GM19239 (cell line): ENCODE data around the gene PRKCG.
"Not testable (repeated sequence)": the region's sequence is repeated elsewhere in the genome, so short reads cannot be mapped to it uniquely, and the experiment has no call there.

Experiments used
- DNase-seq: peaks from one replicate; pipeline ENCODE4 v3.0.0; 2011; ENCODE audit warnings: low spot score; ENCODE audit not compliant: insufficient read length
- FAIRE-seq: peaks from 2 replicates; lab custom pipeline; 2011; peaks lifted over from hg19 to GRCh38; lab: Jason Lieb, UNC

The PRKCG gene

DNA sequence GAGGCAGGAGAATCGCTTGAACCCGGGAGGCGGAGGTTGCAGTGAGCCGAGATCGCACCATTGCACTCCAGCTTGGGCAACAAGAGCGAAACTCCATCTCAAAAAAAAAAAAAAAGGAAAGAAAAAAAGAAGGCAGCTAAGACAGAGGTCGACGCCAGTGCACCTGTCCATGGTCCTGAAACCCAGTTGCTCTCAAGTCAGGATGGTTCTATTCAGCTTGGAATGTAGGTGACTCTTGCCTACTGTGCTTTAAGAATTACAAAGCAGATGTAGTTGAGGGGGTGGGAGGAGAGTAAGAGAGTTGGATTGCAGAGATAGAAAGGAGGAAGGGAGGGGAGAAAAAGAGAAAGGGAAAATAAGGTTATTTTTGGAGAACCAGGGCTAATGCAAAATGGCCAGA is 45.7 kb downstream of the PRKCG start:
- no peak for FAIRE-seq

DNA sequence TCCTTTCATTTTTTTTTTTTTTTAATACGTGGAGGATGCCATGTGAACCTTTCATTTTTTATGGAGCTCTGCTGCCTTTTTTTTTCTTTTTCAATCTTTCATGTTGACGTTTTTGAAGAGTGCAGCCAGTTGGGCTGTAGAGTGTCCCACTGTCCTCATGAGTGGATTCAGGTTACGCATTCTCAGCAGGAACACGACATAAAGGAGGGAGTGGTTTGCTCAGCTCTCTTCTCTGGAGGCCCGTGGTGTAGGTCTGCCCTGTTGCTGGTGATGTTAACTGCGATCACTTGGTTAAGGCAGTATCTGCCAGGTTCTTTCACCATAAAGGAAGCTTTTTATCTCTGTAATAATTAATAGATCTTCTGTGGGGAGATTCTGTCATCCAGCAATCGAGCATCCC is 54.0 kb downstream of the PRKCG start:
- FAIRE-seq, result no peak
- no peak for DNase-seq

More for the DNA sequence above, 45.7 kb downstream of the PRKCG start:
- no peak for DNase-seq

DNA sequence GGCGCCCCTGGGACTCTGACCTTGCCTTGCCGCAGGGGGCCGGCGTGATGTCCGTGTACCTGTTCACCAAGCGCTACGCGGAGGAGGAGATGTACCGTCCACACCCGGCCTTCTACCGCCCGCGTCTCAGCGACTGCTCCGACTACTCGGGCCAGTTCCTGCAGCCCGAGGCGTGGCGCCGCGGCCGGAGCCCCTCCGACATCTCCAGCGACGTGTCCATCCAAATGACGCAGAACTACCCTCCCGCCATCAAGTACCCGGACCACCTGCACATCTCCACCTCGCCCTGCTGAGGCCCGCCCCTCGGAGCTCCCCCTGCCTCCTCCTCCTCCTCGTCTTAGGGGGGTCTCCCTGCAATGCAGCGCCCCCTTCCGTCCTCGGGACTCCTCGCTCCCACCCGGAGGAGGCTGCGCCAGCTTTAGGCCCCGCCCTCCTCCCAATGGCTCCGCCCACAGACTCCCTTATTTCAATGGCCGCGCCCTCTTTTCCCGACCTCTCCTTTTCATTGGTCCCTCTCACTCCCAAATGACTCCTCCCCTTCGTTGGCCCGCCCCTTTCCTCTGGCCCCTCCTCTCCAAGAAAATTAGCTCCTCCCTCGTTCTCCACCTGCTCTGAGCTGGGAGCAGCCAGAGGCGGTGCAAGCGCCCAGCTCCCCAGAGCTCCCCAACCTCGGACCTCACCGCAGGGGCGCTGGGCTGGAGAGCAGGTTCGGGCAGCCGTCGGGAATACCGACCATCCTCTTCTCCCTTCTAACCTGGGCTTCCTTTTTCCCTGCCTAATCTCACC is 60.2 kb downstream of the PRKCG start:
- FAIRE-seq, result no peak
- DNase-seq, result no peak

DNA sequence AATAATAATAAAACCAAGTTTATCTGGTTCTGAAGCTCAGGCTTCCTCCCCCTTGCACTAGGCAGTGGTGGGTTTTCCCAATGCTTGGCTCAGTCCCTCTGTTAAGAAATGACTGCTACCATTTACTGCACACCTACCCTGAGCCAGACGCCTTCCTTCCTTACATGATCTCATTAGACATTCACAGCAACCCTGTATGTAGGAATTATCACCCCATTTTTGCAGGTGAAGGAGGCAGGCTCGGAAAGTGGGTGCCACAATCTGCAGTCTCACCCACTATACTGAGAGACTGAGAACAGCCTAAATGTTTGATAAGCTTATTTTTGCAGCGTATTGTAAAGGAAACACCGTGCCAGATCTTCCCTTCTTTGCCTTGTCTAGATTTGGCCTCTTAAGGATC is 62.4 kb downstream of the PRKCG start:
- FAIRE-seq (no peak), DNase-seq (no peak)

DNA sequence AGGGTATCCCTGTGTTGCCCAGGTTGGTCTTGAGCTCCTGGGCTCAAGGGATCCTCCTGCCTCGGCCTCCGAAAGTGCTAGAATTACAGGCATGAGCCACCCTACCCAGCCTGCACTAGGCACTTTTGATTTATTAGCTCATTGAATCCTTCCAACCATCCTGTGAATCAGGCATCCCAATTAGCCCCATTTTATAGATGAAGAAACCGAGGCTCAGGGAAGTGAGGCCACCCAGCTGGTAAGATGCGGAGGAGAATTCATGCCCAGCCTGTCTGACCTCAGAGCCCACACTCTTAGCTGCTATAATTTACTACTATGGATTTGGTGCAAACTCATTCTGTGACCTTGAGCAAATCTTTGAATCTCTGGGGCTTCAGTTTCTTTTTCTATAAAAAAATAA is 62.9 kb downstream of the PRKCG start:
- DNase-seq, result no peak
- FAIRE-seq, result no peak

DNA sequence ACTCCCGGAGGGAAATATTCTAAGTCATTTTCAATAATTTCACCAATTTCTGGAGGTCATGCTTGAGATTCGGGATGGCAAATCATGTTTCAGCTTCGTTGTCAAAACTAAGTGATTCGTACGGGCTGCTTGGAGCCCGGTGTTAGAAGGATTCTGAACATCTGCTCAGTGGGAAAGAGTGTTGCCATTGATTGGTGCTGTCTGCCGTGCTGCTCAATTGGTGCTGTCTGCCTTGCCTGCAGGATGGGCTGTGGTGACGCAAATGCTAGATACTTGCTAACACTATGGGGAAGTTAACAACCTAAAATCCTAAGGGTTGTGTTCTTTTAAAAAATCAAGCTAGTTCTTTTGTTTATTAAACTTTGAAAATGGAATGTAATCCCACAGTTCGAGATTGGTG is 63.4 kb downstream of the PRKCG start:
- FAIRE-seq (no peak), DNase-seq (no peak)

DNA sequence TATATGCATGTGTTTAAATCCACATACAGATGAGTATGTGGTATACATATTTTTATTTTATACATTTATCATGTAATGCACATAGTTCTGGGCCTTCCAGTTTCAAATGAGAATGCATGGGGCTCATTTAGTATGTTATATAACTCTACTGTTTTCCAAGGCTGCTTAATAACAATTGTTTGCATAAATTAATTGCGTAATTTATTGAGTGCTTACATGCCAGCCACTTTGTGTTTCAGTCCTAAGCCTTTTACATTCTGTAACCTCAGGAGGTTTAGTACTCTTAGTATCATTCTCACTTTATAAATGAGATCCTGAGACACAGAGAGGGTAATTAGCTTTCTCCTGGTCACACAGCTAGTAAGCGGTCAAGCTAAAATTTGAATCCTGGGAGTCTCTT is 64.0 kb downstream of the PRKCG start:
- FAIRE-seq, result no peak
- DNase-seq, result no peak

DNA sequence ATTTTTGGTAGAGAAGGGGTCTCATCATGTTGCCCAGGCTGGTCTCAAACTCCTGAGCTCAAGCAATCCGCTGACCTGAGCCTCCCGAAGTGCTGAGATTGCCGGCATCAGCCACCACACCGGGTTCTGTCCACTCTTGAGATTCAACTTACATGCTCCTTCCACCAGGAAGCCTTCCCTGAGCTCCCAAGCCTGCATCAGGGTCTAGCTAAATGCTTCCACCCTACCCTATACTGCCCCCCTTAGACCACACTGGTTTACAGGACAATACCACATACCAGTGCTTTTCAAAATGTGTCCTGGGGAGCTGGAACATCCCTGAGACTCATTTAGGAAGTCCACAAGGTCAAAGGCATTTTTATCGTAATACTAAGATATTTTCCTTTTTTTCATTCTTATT is 65.6 kb downstream of the PRKCG start:
- DNase-seq, result no peak
- FAIRE-seq, result no peak

DNA sequence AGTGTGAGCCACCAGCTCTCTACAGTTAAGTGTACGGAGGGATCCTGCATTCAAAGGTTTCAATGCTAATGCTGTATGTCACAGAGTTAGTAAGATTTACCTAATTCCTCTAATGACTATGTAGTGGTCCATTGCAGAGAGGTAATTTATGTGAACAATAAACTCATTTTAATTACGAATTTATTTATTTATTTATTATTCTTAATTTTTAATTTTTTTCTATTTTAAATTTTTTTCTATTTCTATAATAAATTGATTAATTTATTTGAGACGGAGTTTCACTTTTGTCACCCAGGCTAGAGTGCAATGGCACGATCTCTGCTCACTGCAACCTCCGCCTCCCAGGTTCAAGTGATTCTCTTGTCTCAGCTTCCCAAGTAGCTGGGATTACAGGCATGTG is 66.6 kb downstream of the PRKCG start:
- FAIRE-seq, DNase-seq: not testable (repeated sequence)

DNA sequence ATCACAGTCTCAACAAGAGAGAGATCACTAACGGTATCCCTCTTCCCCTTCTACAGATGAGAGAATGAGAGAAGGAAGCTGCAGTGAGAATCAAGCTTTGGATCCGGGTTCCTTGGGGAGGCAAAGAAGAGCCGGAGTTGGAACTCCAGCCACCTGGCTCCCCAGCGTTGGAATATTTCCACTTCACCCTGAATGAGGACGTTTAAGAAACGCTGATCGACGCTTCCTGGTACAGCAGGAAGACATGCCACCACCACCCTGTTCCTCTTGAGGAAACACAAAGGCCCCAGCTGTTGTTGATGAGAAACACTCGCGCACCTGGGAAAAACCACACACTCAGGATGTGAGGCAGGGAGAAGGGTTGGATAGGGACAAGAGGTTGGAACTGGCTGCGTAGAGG is 69.4 kb downstream of the PRKCG start:
- FAIRE-seq (no peak), DNase-seq (no peak)

DNA sequence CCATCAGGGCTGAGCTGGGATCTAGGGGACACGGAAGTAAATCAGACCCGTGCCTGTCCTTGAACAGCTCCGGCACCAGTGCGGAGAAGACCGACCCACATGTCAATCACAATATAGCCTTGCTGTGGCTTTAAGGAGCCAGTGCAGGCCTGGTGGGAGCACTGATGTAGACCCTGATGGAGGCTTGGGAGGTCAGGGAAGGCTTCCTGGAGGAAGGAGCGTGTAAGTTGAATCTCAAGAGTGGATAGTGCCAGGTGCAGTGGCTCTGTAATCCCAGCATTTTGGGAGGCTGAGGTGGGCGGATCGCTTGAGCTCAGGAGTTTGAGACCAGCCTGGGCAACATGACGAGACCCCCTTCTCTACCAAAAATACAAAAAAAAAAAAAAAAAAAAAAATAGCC is 70.0 kb downstream of the PRKCG start:
- DNase-seq, result no peak
- no peak for FAIRE-seq

DNA sequence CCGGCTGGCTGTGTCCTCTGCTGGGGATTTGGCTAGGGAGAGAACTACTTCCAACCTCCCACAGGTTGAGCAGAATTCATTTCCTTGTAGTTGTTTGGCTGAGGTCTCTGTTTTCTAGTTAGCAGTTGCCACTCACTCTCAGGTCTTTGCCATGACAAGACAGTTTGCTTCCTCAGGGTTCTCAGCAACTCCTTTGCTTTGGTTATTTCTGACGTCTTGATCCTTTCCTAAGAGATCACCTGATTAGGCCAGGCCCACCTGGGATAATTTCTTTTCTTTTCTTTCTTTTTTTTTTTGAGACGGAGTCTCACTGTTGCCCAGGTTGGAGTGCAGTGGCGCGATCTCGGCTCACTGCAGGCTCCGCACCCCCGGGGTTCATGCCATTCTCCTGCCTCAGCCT is 71.4 kb downstream of the PRKCG start:
- DNase-seq, result no peak
- FAIRE-seq, result no peak
